ENCODE results near the gene OTX1. TPM values are rescaled to one million over a fixed set of nuclear protein-coding genes. Genes with fewer than 3 reads are reported as not detected.

Gene OTX1
- total and polyA plus RNA-seq, 2 experiments from 2014 or later: 1.3 to 2.2 TPM

GRCh38 chr2:63086687-63087086 lies 36.1 kb downstream of the OTX1 start (continued):
- TF ChIP-seq ZNF462 (CRISPR knock-in tag; IDR thresholded peaks at IDR 0.05) (no peak), CTCF (conservative IDR thresholded peaks at IDR 0.05; ENCODE audit: low read depth in 2 of 2) (no peak)
- TF ChIP-seq, protein P1, sequence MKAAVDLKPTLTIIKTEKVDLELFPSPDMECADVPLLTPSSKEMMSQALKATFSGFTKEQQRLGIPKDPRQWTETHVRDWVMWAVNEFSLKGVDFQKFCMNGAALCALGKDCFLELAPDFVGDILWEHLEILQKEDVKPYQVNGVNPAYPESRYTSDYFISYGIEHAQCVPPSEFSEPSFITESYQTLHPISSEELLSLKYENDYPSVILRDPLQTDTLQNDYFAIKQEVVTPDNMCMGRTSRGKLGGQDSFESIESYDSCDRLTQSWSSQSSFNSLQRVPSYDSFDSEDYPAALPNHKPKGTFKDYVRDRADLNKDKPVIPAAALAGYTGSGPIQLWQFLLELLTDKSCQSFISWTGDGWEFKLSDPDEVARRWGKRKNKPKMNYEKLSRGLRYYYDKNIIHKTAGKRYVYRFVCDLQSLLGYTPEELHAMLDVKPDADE (IDR thresholded peaks at IDR 0.05): no peak

DNA sequence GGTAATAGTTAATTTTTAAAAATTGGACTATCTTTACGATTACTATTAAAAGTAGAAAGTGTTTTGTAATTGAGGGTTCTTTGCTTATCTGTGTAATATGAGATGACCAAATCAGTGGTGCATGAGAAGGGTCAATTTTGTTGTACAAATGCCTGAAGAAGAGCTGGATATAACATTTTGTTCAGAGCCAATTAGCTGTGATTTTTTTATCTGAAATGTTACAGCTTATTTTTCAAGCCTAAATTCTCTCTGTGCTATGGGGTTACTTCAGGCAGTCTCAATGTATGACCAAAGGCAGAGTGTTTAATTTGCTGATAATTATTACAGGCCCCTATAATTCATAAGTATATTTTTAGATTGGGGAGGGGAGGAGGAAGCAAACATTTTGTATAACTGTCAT lies 41.8 kb downstream of the OTX1 start:
- Mint-ChIP-seq H3K4me3 (no peak overlapping the region), H3K36me3 (ENCODE audit: low read depth) (no peaks in the 10 kb centered on the region), H3K27ac (no peak overlapping the region), H3K9me3 (no peaks in the 10 kb centered on the region), H3K4me1 (peaks cover 4% of the 10 kb centered on the region), H3K27me3 (ENCODE audit: insufficient read depth, low read depth, poor library complexity) (peaks cover 2% of the 10 kb centered on the region)
- Histone ChIP-seq H3K4me1 (ENCODE audit: insufficient read depth) (no peaks in the 10 kb centered on the region), H3K36me3 (ENCODE audit: insufficient read depth) (no peaks in the 10 kb centered on the region), H3F3A (replicated peaks; ENCODE audit: low read depth) (no peaks in the 10 kb centered on the region), H3K27me3 (ENCODE audit: insufficient read depth) (no peaks in the 10 kb centered on the region), H3K27ac (ENCODE audit: low read depth) (no peak overlapping the region), H3K79me2 (replicated peaks; ENCODE audit: insufficient read depth) (no peaks in the 10 kb centered on the region), H3K9me2 (ENCODE audit: insufficient read depth) (no peaks in the 10 kb centered on the region), H3K4me2 (no peak overlapping the region), H3K4me3 (no peak overlapping the region), H4K20me1 (replicated peaks; ENCODE audit: insufficient read depth) (no peaks in the 10 kb centered on the region), H2AFZ (no peak overlapping the region)
- ATAC-seq: no peak
- DNase-seq (ENCODE audit: low spot score): no peak
- TF ChIP-seq ZNF331 (CRISPR knock-in tag; IDR thresholded peaks at IDR 0.05; ENCODE audit: low read depth) (no peak), ZNF114 (CRISPR knock-in tag; IDR thresholded peaks at IDR 0.05) (no peak), NANOG (IDR thresholded peaks at IDR 0.05; ENCODE audit: borderline replicate concordance) (no peak), POLR2AphosphoS5 (IDR thresholded peaks at IDR 0.05; ENCODE audit: low read depth) (no peak), CREB1 (CRISPR knock-in tag; IDR thresholded peaks at IDR 0.05; ENCODE audit: low read depth) (no peak)
- TF ChIP-seq, protein P1 (IDR thresholded peaks at IDR 0.05): no peak
